DMS114 treated with DMSO at 0.1 percent for 48 hours (cell line): ENCODE measurements around the gene FOXJ1.
A peak's percentile ranks its signal among the peaks of the same experiment; 100 is the strongest.
"Not testable (repeated sequence)": the region's sequence is repeated elsewhere in the genome, so short reads cannot be mapped to it uniquely, and the experiment has no call there.

ENCODE experiments used
- DNase-seq: peaks from one replicate; lab custom pipeline; 2025; ENCODE audit not compliant: unreplicated experiment; lab: John Stamatoyannopoulos, UW

The FOXJ1 gene, protein sequence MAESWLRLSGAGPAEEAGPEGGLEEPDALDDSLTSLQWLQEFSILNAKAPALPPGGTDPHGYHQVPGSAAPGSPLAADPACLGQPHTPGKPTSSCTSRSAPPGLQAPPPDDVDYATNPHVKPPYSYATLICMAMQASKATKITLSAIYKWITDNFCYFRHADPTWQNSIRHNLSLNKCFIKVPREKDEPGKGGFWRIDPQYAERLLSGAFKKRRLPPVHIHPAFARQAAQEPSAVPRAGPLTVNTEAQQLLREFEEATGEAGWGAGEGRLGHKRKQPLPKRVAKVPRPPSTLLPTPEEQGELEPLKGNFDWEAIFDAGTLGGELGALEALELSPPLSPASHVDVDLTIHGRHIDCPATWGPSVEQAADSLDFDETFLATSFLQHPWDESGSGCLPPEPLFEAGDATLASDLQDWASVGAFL

DNA sequence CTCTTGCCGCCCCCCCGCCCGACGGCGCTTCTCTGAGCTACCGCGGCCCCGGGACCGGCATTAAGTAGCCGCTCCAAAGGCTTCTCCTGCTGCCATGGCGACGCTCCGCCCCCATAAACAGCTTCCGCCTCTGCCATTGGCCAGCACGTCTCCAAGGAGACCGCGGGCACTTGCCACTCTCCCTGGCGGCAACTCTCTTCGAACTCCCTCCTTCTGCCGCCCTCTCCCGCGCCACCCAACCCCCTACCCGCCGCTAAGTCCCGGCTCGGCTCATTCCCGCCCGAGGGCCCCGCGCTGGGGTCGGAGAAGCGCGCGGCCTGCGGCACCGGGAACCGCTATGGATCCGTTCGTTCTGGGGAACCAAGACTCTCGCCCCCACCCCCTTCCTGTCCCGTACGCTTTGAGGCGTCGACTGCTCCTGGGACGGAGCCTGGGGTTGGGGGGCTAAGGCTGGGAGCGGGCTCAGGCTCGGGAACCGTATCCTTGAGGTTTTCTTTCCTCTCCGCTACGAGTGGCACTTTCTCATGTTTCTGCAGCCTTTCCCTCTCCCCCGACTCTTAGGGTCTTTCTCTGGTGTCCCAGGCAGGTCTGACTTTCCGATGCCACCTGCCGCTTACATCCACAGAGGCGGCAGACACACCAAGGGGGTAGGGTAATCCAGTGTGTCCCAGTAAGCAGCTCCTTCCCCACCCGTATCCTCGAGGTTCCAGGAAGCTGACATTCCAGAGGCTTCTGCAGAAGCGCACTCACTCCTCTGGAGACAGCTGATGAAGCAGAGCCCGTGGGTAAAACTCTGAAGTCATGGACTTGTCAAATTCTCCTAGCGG lies at the start of gene FOXJ1:
Gene FOXJ1, minus strand, starts transcription at position 34 of the 827 bp plus-strand sequence. CDS start 850 bp downstream, outside the sequence.
- DNase-seq, result peak; percentile 78

DNA sequence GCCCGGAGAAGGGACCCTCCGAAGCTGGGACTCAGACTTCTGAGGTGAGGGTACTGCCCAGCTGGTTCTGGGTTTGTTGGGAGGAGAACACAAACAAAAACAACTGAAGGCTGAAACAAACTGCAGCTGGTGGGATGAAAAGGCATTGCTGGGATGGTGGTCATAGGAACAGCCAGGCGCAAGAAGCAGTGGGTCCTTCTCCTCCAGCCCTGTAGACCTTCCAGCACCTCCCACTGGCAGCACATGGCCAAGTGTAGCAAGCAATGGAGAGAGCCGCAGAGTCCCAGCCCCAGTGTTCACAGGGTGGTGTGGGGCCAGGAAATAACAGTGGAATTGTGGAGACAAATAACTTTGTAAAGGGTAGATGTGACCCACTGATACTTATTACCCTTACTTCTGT lies 48.7 kb upstream of the FOXJ1 start:
- DNase-seq, result no peak

DNA sequence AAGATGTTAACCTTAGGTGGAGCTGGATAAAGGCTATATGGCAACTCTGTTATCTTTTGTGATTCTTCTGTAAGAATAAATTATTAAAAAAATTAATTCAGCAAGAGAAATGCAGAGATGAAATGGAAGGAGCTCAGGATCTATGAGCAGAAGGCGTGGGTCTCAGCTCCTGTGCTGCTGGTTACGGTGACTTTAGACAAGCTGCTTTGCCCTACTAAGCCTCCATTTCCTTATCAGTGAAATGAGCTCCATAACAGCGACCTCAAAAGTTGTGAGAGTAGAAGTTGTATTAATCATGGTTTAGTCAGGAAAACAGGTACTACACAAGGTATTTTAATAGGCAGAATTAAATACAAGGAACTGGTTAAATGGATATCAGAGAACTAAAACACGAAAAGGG lies 48.2 kb upstream of the FOXJ1 start:
- DNase-seq, result no peak

DNA sequence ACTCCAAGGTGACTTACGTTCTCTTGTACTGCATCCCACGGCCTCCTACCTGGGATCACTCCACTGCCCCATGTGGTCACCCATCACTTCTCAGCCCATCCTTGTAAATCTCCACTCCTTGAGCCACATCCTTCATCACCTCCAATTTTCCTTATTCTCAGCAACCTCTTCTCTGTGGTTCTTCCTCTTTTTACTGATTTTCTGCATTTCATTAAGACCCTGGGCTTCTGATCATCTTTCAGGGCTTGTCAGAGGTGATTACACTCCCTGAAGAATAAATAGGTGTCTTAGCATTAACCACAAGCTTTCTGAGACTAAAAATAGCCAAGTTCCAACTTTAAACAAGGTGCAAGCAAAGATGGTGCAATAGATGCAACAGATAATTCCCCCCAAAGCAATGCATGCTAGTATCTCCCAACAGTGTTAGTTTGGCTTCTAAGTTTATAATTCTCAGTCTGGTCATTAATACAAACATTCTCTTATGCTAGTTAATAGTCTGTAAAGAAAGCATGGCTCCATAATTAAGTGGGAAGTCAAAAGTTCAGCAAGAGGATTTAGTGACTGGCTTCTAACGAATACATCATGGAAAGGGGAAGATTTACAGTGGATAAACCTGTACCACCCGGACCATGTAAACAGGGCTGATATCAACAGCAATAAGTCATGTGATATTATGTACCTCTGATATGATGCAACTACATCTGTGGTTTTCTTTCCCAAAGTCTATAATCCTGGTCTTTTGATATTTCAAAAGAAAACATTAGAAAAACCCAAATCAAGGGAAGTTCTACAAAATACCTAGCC lies 47.4 kb upstream of the FOXJ1 start:
- no peak for DNase-seq

DNA sequence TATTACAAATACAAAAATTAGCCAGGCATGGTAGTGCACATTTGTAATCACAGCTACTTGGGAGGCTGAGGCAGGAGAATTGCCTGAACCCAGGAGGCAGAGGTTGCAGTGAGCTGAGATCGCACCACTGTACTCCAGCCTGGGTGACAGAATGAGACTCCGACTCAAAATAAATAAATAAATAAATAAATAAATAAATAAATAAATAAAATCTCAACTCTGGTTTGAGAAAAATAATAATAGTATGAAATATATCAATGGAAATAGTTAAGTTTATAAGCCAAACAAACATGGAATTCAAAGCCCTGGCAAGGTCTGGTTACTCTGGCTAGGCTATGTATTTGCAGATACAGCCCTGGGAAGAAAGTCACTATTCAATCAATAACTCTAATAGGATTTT lies 45.7 kb upstream of the FOXJ1 start:
- DNase-seq, result not testable (repeated sequence)

DNA sequence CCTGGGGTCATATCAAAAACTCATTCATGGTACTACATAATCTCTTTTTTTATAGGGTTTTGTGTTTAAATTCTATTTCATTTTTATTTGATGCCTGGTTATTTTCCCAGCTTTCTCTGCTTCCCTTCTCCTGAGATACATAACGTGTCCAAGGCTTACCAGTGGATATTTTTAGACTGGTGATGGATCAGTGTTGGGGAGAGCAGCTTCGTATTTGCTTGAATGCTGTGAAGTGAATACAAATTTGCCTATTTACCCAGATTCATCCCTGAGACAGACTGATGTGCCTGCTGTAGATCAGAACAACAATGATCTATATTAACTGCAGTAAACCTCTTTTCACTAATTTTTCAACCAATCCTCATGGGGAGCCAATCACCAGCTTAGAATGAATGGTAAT lies 43.2 kb upstream of the FOXJ1 start:
- DNase-seq, result no peak

DNA sequence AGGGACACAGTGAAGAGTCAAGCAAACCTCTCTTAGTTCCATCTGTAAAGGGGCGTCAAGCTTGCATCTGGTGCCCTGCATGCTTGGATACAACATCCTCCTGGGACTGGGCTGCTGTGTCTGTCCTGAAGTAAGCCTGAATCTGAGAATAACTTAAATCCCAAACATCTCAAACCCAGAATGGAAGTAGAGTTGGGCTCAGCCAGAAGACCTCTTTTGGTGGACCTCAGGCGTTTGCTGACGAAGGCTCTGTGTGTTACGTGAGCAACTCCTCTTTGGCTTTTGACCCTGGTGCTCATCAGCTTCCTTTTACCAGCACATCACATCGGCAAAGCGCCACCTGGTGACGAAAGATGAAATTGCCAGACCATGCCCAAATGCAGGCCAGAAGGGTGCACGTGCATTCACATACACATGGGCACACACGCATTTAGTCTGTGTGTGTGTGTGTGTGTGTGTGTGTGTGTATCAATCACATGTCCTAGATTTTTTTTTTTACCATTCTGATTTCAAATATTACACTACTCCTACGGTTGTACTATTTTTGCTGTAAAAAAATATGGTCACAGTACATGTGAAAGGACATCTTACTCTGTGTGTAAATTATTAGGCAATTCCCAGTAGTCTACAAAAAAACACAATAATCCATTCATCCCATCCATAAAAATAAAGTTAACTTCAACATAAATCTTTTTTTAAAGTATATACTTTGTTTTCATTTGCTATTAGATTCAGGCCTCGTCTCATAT lies 41.1 kb upstream of the FOXJ1 start:
- DNase-seq, result peak; percentile 80

DNA sequence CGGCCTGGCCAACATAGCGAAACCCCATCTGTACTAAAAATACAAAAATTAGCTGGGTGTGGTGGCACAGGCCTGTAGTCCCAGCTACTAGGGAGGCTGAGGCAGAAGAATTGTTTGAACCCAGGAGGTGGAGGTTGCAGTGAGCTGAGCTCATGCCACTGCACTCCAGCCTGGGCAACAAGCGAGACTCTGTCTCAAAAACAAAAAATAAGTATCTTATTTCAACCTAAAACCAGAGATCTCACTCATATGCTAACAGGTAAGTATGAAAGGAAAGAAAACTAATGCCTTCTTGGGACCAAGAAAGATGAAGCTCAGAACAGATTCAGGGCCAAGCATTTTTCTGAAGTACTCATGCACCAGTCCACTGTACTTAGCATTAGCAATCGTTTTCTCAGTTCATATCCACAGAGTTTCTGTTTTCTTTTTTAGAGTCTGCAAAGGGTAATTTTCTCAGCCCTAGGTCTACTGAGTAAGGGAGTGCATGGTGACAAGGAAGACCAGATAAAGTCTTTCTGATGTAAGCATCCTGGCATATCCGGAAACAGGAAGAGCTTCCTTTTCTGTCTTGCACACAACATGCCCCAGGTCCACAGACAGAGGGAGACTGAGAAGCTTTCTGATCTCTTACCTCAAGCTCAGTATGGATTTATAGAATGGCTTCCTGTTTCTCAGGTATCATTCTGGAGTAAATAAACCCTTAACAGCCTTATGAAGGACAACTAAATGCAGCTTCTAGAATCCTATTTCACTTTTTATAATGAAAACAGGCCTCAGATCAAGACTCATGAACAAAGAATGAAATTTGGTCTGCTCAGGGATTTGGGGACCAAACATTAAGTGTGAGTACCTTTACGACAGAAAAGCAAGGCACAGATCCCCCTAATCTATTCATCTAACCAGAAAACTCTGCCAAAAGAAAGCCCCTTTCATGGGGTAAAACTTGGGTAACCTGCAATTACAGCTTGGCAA lies 38.7 kb upstream of the FOXJ1 start:
- DNase-seq, result no peak

DNA sequence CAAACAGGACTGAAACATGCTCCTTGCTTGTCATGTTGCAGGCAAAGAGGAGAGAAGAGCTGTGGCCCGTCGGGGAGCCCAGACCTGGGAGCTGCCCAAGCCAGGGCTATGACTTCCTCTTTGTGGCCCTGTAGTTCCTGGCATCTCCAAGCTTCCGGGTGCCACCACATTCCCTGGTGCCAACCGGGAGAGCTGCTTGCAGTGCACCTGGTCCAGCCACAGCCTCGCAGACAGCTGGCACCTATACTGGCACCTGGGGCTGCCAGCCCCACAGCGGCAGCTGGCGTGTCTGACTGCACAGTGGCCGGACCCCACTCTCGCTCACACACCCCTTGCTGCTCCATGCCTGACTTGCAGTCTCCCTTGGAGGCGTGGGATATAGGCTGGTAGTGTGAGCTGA lies 37.1 kb upstream of the FOXJ1 start:
- DNase-seq, result no peak

DNA sequence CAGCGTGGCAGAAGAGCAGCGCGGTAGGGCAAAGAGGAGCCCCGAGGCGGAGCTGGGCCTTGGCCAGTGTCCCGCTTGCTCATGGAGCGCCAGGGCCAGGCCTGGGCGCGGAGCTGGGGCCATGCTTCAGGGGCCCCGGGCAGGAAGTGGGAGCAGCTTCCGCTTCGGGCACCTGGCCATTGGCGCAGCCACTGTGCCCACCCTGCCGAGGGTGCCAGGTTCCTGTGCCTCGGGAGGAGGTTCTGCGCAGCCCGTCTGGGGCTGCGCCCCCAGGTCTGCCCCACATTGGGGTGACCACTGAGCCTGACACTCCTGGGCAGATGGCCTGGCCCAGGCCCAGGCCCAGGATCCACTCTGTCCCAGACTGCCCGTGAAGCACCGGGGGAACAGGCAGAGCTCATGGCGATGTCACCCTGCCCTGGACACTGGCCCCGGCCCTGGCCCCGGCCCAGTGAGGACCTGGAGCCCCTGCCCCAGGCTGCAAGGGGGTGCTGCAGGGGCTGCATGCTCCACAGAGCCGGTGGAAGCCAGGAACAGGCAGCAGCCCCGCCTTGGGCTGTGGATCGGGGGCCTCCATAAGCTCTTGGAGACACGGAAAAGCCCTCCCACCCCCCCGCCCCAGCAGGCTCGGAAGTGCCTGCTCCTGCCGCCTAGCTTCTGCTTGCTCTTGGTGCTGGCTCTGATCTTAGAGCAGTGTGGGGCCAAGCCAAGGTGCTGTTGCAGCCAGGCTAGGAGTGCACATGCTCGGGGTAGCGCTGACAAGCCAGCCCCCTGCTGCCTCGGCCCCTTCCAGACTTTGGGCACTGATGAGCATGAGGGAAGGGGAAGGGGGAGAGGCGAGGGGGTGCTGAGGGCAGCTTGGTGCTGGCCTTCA lies 35.9 kb upstream of the FOXJ1 start:
- no peak for DNase-seq

DNA sequence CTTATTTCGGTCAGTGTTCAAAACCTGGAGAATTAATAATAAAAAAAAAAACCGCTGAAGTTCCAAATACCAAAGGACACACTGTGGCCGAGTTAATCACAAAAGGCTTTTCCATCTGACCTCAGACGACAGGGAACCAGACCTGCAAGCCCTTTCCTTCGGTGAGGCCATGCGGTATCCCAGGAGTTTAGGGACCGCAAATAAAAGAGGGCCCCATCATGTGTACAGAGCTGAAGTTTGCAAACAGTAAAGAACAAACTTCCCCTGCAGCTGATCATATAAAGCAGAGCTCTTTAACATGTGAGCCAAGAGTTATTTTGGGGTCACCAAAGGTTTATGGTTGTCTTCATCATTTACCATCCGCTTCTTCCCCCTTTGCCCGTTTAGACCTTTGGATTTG lies 33.0 kb upstream of the FOXJ1 start:
- DNase-seq, result no peak

DNA sequence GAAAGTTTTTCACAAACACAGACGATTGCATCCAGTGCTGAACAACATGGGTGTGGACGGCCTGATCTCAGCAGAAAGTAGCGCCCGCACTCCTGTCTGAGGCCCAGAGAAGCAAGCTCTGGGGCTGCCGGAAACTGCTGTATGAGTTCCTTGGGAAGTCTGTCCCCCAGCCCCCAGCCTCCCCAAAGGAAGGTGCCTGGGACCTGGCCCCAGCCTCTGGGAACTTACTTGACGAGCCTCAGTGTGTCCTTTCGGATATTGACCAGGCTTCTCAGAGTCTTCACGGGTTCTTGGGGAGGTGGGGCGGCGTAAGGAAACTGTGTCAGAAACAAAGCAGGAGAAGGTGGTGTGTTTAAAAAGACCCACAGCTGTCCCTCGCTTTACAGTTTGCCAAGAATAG lies 32.4 kb upstream of the FOXJ1 start:
- DNase-seq, result no peak

DNA sequence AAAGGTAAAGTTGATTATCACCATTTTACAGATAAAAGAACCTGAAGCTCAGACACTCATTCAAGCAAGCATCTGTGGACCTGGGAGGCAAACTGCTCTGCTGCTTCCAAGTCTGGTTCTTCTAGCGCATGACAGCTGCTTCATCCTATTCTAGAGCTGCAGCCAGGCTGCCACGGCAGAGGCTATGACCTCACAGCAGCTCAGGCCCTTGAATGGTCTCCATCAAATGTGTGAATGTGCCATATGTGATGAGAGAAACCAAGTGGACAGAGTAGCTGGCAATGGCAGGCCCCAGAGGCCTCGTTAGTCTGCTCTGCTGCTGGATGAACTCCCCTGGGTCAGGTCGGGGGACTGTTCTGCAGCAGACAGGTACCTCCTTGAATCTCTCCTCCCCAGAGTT lies 30.7 kb upstream of the FOXJ1 start:
- no peak for DNase-seq

DNA sequence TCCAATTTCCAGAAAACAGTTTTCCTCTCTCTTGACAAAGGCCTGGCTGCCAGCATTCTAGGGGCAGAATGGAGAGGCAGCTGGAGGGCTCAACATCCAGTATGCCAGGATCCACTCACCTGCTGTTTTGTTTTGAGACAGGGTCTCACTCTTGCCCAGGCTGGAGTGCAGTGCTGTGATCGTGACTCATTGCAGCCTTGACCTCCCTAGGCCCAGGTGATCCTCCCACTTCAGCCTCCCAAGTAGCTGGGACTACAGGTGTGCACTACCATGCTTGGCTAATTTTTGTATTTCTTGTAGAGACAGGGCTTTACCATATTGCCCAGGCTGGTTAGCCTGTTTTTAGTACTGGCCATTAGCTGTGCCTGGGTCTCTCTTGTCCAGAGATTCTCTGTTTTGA lies 29.1 kb upstream of the FOXJ1 start:
- no peak for DNase-seq

DNA sequence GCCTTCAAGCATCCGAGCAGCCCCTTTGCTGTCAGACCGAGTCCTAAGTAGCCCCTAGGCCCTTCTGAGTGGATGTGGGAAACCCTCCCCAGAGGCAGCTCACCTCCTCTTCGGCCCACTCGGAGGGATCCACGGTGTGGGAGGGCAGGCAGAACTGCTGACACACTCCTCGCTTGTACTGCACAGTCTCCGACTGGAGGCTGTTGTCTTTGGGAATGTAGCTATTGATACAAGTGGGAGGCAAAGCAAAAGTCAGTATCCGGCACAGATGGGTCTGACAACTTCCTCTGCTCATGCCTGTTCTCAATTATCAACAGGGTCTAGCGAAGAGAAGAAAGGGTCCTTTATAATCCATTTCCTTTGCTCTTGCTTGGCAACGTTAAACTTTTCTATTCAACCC lies 25.9 kb upstream of the FOXJ1 start:
- DNase-seq, result no peak

DNA sequence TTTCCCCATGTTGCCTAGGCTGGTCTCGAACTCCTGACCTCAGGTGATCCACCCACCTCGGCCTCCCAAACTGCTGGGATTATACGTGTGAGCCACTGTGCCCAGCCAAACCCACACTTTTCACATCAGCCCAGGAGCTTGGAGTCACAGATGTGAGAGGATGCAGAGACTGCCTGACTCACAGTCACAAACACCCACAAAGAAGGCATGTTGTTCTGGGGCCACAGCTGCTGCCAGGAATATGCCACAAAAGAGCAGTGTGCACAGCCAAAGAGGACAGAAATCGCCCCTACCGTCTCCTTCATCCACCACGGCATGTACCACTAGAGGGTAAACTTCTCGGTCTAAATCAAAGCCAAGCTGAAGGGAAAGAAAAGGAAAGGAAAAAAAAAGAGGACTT lies 25.1 kb upstream of the FOXJ1 start:
- no peak for DNase-seq

DNA sequence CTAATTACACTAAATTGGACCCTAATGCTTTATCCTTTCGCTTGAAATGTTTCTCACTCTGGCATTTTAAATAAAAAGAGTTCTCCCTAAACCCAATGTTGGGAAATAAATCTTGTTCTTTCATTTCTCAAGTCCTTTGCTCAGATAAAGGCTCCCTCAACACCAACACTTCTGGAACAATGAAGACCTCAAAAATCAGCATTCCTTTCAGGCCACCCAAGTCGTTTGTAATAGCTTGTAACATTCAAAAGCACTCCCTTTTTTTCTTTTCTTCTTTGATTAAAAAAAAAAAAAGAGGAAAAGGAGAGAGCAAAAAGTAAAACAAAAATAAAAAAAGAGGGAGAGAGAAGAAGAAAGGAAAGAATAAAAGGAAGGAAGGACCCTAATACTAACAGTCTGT lies 23.3 kb upstream of the FOXJ1 start:
- DNase-seq, result no peak

DNA sequence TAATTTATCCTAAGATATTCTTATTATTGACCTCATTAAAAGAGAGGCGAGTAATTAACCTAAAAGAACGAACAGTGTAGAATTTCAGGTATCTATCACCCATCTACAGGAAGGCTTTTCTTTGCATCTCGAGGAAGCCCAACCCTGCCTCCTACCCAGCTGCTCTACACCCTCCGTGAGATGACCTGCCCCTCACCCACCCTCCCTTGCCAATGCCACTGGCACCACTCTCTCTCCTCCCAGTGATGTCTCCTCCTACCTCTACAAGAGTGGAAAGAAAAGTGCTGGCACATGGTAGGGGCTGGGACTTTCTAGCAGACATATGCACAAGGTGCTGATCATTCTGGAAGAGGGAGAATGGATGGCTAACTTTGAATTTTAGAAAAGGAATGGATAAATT lies 22.9 kb upstream of the FOXJ1 start:
- no peak for DNase-seq
